ENCODE measurements around the gene TPM2. TPM values are rescaled to one million over a fixed set of nuclear protein-coding genes. Genes with fewer than 3 reads are reported as not detected.
A peak's percentile ranks its signal among the peaks of the same experiment; 100 is the strongest.

Gene TPM2
- total and polyA plus RNA-seq, 9 of the 15 experiments (the other 6 are each of a cell fraction or from before 2014, with no cell fraction given), result 0.28 to 16.1 (median 4.5) TPM

GRCh38 chr9:35732185-35732799 is 42.6 kb upstream of the TPM2 start, which contains the start of the genes CREB3 and TLN1 (continued):
- TF ChIP-seq, protein P1, sequence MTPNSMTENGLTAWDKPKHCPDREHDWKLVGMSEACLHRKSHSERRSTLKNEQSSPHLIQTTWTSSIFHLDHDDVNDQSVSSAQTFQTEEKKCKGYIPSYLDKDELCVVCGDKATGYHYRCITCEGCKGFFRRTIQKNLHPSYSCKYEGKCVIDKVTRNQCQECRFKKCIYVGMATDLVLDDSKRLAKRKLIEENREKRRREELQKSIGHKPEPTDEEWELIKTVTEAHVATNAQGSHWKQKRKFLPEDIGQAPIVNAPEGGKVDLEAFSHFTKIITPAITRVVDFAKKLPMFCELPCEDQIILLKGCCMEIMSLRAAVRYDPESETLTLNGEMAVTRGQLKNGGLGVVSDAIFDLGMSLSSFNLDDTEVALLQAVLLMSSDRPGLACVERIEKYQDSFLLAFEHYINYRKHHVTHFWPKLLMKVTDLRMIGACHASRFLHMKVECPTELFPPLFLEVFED (CRISPR knock-in tag; conservative IDR thresholded peaks at IDR 0.05), result no peak
- TF ChIP-seq ZNF780A (CRISPR knock-in tag; IDR thresholded peaks at IDR 0.05) (no peak), ELF1 (tag; IDR thresholded peaks at IDR 0.05) (peak; percentile 92), EP400 (IDR thresholded peaks at IDR 0.05) (peak; percentile 76), FOSL1 (tag; conservative IDR thresholded peaks at IDR 0.05) (peak; percentile 65), ZNF143 (CRISPR knock-in tag; IDR thresholded peaks at IDR 0.05) (peak; percentile 90), KAT8 (IDR thresholded peaks at IDR 0.05; ENCODE audit: low read depth) (no peak), SRF (CRISPR knock-in tag; IDR thresholded peaks at IDR 0.05) (peak in 1 of 2 experiments; percentile 74; a peak in 2 of 4 replicates), ATF7 (IDR thresholded peaks at IDR 0.05) (peak; percentile 73; the same call in 1 of the 2 replicates), MIER1 (IDR thresholded peaks at IDR 0.05; ENCODE audit: low read depth) (no peak), POLR2AphosphoS2 (IDR thresholded peaks at IDR 0.05; ENCODE audit: low read length) (no peak), NR2C2 (CRISPR knock-in tag; IDR thresholded peaks at IDR 0.05) (peak; percentile 25; the same call in 1 of the 2 replicates), NR2C2 (tag; IDR thresholded peaks at IDR 0.05) (no peak; the same call in 1 of the 2 replicates), EHMT2 (IDR thresholded peaks at IDR 0.05) (no peak), ZSCAN29 (IDR thresholded peaks at IDR 0.05) (no peak), NCOA6 (IDR thresholded peaks at IDR 0.05) (no peak), SNRNP70 (optimal IDR thresholded peaks at IDR 0.05; ENCODE audit: low read depth, low read length) (no peak), FIP1L1 (IDR thresholded peaks at IDR 0.05; ENCODE audit: low read depth, low read length, poor library complexity, severe bottlenecking) (peak; percentile 46), RNF2 (IDR thresholded peaks at IDR 0.05) (peak; percentile 61; the same call in 1 of the 2 replicates), ZEB2 (IDR thresholded peaks at IDR 0.05) (no peak), CCNT2 (IDR thresholded peaks at IDR 0.05; ENCODE audit: borderline replicate concordance, extremely low read depth, insufficient read length, low read depth, low read length) (peak; percentile 85)
- TF ChIP-seq, protein P2, sequence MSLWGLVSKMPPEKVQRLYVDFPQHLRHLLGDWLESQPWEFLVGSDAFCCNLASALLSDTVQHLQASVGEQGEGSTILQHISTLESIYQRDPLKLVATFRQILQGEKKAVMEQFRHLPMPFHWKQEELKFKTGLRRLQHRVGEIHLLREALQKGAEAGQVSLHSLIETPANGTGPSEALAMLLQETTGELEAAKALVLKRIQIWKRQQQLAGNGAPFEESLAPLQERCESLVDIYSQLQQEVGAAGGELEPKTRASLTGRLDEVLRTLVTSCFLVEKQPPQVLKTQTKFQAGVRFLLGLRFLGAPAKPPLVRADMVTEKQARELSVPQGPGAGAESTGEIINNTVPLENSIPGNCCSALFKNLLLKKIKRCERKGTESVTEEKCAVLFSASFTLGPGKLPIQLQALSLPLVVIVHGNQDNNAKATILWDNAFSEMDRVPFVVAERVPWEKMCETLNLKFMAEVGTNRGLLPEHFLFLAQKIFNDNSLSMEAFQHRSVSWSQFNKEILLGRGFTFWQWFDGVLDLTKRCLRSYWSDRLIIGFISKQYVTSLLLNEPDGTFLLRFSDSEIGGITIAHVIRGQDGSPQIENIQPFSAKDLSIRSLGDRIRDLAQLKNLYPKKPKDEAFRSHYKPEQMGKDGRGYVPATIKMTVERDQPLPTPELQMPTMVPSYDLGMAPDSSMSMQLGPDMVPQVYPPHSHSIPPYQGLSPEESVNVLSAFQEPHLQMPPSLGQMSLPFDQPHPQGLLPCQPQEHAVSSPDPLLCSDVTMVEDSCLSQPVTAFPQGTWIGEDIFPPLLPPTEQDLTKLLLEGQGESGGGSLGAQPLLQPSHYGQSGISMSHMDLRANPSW (CRISPR knock-in tag; IDR thresholded peaks at IDR 0.05), result no peak
- TF ChIP-seq, protein P3, sequence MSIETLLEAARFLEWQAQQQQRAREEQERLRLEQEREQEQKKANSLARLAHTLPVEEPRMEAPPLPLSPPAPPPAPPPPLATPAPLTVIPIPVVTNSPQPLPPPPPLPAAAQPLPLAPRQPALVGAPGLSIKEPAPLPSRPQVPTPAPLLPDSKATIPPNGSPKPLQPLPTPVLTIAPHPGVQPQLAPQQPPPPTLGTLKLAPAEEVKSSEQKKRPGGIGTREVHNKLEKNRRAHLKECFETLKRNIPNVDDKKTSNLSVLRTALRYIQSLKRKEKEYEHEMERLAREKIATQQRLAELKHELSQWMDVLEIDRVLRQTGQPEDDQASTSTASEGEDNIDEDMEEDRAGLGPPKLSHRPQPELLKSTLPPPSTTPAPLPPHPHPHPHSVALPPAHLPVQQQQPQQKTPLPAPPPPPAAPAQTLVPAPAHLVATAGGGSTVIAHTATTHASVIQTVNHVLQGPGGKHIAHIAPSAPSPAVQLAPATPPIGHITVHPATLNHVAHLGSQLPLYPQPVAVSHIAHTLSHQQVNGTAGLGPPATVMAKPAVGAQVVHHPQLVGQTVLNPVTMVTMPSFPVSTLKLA (conservative IDR thresholded peaks at IDR 0.05), result peak; percentile 35 to 64; a peak in 3 of 4 replicates
